NCI-H1105 (cell line): ENCODE data around the gene ZBTB7C.

Experiments
- DNase-seq: peaks from one replicate; lab custom pipeline; 2025; lab: John Stamatoyannopoulos, UW

ZBTB7C gene

DNA sequence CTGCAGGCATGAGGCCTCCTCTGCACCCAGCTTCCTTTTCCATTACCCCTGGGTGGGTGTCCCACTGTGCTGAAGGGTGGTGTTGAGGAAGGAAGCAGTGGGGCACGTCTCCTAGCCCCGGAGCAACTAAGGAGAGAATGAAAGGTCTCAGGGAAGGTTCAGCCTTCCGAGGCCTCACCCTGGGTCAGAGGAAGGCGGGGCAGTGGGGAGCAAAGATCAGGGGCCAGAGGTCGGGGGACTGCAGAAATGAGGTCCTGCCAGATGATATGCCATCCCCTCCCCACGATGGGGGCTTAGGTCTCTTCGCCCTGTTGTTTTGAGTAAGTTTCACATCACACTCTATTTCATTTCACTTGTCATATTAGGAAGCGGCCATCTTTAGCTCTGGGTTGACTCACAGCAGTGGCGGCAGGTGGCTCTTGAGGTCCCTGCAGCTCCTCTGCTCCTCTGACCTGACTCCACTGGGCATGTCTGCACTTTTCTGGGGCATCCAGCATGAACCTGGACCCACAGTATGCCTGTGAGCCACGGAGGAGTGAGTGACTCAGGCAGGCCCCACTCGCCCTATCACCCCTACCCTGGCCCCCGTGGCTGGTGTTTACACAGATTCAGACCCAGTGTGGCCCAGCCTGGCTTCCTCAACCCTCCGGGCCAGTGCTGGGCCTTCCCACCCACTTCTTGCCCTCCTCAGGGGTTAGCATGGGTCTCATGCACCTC is 325.0 kb downstream of the ZBTB7C start:
- no peak for DNase-seq

DNA sequence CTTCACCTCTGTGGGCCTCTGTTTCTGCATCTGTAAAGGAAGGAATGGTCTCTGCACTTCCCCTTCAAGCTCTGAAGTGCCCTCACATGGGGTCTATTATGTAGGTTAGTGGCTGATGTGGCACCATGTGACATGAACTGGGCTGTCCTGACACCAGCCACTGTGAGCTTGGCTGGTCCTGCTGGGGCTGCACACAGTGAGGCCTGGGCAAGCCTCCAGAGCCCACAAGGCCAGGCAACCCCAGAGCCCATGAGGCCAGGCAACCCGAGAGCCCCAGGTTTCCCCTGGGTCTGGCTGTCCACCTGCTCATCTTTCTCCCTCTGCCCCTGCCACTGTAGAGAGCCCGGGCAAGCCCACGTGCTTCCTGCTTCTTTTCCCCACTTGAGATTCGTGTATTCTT is 328.6 kb downstream of the ZBTB7C start:
- DNase-seq: no peak

DNA sequence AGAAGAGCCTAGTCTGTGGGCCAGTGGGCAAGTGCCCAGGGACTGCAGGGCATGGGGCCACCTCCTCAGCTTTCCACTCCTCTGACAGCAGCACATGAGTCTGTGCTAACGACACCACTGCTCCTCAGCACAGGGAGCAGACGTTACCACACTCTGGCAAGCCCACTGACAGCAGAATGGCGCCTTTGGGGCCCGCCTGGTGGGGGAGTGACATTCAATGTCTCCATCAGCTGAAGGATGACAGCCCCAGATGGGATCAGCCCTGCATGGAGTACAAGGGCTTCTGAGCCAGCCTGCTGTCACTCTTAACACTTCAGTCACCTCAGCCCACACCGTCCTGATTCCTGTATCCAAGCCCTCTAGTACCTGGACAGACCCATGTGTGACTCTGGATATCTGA is 329.3 kb downstream of the ZBTB7C start:
- no peak for DNase-seq

DNA sequence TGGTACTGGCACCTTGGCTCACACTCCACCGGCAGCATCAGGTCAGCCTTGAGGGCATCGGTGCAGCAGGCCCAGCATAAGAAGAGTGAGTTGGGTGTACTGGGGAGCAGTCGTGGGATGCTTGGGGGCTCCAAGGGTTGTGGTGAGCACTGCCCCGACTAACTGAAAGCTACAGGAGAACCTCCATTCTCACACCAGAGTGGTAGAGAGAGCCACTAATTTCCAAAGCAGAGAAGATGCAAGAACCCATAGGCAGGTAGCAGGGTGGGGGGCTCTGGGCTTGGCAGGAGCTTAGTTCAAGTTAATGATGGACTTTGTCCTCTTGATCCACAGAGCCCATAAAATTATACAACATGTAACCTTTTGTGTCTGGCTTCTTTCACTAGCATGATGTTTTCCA is 330.7 kb downstream of the ZBTB7C start:
- no peak for DNase-seq

DNA sequence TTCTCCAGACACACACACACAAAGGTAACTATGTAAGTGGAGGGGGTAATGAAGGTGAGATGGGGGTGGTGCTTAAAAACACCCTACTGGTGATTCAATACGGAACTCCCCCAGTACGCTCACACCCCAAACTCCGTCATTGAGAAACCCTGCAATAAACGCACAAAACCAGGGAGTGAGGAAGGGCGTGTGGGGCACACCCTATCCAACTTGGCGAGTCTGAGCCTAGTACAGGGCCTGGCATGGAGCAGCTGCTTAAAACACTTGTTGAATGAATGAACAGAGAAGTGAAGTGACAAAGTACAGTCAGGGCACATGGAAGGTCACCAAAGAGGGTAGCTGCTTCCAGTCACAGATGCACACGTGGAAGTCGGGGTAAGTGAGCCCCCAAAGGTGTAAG is 331.9 kb downstream of the ZBTB7C start:
- DNase-seq: no peak

DNA sequence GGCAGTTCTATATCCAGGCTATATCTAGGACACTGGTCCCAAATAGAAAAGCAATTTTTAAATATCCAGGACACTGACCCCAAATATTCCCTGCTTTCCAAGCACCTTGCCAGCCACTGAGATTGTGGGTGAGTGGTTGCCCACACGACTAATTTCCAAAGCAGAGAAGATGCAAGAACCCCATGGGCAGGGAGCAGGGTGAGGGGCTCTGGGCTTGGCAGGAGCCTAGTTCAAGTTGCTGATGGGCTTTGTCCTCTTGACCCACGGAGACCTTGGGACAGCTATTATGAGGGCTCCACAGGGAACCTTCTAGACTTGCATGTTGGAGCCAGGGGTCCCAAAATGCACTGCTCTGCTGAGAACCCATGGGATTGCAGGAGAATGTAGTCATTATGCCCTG is 332.7 kb downstream of the ZBTB7C start:
- DNase-seq: no peak

DNA sequence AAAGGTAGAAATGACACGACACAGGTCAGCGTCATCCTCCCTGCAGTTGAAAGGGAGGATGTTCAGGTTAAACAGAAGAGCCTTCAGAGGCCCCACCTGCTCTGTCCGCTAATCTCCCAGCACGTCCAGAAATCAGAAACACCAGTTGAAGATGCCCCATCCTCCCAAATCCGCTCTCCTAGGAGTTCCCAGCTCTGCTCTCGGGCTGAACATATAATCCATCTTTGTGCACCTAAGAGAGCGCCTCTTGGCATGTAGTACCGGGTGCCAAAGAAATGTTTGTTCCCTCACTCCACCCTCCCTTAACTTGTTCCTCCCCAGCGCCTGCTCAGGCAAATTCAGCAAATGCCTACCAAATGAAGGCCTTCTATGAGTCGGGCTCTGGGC is 333.5 kb downstream of the ZBTB7C start:
- no peak for DNase-seq

DNA sequence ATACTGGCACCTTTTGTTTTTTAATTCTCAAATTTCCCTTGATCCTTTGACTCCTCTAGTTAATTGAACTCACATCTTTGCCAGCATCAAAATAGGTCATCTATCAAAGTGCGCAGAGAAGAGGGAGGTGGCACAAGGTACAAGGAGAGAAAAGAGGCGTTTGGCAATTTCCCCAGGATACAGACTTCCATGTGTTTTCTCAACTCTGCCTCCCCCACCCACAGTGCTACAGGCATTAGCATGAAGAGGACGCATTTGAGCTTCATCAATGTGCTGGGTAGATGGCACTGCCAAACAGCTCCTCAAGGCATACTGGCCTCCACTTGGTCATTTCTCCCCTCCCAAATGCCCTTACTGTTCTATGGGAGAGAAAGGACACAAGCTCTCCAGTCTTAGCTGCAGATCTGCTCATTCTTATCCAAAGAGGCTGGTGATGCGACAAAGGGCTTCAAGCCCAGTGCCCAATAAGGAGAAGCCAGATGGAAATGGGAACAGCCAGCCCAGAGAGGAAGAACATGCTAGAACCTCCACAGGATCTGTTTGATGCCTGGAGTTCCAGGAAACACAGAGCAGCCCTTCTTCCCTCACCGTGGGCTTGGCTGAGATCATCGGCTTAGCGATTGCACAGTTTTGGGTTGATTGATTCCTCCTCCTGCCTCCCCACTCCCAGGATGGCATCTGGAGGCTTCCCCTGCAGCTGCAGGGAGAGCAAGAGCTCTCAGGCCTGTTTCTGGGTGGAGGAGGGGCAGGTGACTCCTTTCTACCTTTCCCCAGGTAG is 334.1 kb downstream of the ZBTB7C start:
- DNase-seq: no peak

DNA sequence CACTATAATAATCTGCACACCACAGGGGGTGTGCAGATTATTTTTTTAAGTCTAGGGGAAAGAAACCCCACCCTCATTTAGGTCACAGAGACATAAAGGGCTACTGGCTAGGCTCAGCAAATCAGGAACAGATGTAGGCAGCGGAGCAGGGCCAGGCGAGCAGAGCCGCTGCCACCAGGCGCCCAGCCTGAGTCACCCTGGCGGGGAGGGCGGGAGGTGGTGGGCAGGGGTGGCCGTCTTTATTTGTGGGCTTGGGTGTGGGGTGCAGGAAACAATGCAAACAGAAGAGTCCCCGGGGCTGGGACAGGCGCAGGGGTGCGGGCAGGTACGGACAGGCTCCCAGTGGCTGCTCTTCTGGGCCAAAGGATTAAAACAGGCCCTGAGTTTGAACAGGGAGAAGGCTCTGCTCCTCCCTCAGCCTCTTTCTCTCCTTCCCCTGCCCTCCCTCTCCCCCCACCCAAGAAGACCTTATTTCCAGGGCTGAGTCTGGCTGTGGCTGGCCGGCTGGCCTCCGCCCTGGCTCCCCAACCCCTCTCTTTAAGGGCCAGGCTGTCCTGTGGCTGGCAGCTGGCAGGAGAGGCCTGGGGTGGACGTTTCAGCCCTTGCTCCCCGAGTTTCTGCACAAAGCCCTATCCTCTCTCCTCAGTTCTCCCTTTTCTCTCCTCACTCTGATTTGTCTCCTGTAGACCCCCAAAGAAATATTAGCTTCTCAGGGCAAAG is 335.8 kb downstream of the ZBTB7C start:
- DNase-seq: no peak

DNA sequence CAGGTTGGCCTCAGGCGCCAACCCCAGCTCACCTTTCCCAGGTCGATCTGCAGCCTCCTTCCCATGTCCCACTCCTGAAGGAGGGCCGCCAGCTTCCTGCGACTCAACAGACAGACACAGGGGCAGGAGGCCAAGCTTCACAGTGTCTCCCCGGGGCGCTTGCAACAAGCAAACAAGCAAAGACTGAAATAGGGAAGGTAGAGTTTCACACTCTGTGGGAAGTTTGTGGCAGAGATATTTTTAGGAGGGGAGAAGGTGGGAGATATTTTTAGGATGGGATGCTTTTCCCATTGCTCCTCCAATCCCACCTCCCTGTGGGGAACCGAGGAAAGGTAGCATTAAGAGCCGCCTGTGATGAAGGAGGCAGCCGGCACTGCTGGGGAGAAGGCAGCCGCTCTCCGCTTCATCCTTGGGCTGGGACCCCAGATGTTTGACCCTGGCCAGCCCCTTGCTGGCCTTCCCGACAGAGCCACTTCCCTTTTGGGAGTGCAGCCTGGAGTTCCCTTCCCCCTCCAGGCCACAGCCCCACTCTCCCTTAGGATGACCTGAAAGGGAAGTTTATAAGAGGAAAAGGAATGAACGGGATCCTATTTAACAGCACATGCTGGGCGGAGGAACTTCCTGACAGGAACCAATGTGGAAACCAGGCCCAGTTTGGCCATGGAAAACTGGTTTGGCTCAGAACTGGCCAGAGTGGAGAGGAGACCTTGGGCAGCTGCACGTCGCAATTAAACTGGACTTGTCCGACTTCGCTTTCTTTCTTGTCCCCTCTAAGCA is 336.6 kb downstream of the ZBTB7C start:
- DNase-seq: no peak

DNA sequence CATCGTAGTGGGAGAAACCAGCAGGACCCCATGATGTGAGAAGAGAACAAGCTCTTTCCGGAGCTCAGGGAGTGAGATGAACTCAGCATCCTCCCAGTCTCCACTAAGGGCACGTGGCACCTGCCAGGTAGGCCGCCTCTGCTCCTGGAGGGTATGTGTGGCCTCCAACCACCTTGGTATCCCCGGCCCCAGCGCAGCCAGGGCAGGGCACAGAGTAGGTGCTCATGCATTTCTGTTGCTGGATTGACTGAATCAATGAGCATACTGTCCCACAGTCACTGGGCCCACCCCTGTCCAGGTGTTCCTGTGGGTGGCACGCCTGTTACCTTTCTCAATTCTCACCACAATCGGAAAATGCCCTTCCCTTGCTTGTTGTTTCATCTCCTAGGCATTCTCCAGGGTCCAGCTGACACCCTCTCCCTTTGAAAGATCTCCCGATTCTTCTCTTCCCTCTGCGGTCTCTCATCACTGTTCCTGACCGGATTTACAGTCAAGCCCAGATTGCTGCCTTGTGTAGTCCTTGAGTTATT is 340.2 kb downstream of the ZBTB7C start:
- no peak for DNase-seq

DNA sequence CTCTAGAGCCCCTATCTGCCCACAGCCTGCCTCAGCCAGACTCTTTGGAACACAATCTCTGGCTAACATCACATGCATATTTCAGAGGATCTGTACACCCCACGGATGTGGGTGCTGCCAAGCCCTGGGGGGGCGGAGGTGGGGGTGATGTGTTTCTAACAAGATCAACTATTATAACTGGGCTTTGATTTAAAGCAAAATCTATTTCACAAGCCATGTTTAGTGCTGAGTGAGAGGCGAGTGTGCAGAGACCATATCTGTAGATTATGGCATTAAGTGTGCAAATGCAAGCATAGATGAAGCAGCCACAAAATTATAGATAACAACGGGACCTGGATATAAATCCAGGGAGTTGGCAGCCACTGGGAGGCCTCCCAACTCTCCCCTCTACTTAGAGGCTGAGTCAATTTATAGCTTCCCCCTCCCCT is 342.9 kb downstream of the ZBTB7C start:
- no peak for DNase-seq

DNA sequence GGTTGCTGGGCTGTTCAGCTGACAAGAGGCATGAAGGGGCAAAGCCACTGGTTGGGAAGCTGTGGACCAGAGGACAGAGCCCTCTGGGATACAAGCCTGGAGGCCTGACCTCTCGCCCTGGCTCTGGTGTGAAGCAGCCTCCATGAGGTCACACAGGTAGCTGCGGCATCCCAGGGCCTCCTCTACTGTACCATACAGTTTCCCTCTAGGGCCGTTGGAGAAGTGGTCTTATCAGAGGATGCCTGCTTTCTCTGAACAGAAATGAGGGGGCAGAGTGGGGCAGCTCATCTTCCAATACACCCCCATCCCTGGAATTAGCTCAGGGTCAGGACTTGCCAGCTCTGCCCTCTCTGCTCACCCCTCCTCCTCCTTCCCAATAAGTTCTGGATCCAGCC is 343.6 kb downstream of the ZBTB7C start:
- DNase-seq: no peak

DNA sequence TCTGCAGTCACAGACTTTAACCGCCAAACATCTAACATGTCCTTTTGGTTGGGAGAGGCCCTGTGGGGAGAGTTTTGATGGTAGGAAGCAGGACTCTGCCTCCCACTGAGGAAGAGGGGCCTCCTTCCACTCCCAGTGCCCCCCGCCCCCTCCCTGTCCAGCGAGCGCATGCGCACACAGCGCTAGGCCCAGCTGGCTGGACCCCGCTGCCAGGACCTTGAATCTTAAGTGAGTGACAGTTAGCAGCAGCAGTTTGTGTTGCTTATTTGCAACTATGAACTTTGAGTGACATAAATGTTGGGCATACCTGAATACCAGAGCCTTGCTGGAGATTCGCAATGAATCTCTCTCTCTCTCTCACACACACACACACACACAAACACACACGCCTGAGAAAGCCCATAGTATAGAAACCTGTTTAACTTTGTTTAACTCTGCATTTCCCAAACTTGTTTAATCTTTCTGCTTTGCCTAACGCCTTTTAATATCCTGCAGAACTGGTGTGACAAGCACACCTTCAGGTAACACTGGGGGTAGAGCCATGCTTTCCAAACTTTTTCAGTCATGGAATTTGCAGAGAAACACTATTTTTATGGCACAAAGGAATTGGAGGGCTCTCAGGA is 344.1 kb downstream of the ZBTB7C start:
- DNase-seq: no peak

DNA sequence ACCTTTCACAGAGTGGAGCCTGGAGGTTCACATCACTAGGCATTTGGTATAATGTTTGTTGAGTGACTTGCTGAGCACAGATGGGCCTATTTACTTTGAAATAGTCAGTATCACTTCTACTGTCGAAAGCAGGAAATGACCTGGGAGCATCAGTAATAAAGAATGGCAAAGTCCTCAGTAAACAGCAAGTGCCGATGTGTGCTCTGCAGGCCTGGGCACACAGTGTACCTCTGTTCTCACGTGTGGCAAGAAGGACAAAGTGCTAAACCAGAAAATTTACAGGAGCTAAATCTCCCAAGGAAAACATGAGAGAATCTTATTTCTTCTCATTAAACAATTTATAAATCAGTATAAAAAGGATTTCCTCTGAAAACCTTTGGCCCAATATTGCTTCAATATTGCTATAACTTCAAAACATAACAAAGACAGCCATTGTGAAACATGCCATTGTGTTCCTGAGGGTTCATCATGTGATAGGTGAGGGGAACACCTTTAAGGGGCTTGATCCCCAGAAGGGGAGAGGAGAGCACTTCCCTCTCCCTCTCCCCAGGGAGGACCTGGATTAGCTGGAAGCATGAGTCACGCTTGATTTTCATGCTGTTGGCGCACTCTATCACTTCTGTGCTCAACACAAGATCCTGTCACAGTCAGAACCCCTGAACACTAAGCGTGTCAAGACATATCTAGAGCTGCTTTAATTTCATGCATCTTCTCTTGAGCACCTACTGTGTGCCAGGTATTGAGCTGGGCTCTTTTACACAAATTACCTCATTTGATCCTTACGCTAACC is 347.2 kb downstream of the ZBTB7C start:
- DNase-seq: no peak

DNA sequence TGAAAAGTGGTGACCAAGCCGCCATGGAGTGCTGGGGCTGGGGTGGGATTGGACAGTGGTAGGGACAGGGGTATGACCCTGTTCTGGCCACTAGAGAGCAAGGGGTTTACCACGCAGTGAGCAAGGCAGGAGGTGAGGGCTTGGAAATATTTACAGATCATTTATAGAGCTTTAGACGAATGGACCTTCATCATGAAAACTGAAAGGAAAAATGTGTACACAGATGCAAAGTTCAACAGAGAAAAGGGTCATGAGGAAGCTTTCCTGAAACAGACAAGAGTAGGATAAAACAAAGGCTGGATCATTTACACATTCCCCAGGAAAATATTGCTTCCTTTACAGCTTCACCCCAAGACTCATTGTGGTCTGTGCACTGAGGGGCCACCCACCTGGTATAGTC is 348.2 kb downstream of the ZBTB7C start:
- no peak for DNase-seq

DNA sequence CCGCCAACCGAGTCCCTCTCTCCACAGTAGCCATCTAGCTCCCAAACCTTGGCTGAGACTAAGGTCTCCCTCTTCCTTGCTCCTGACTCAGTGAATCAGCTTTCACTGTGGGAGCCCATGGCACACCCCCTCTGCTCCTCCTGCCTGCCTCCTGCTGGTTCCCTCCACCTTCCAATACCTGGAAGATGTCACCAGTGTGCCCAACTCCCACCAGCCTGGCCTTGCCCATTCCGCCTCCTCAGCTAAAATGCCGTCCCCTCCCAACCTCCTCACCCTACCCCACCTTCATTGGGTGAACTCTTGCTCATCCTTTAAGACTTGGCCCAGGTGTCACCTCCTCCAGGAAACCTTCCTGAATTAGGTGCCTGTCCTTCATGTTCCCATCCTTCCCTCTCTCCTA is 348.8 kb downstream of the ZBTB7C start:
- DNase-seq: no peak

DNA sequence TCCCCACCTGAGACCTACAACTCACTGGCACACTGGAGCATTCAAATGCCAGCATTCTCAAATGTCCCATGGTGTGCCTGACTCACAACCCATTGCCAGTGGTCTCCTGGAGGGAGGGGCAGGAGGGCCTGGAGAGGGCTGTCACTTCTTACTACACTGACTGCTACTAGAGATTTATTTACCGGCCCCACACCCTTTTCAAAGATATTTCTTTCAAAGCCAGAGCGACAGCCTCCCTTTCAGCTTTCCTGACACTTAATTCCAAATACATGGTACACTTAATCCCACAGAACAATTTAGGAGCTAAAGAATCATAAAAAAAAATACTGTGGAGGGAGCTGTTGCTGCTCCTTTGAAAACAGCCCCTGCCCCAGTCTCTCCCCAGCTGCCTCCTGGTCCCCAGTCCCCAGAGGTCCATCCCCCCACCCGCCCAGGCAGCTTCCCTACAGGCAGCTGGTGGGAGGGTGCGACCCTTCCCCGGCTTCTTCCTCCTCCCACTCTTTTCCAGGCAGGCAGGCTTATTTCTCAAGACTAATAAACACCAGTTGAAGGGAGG is 349.6 kb downstream of the ZBTB7C start:
- DNase-seq: no peak

DNA sequence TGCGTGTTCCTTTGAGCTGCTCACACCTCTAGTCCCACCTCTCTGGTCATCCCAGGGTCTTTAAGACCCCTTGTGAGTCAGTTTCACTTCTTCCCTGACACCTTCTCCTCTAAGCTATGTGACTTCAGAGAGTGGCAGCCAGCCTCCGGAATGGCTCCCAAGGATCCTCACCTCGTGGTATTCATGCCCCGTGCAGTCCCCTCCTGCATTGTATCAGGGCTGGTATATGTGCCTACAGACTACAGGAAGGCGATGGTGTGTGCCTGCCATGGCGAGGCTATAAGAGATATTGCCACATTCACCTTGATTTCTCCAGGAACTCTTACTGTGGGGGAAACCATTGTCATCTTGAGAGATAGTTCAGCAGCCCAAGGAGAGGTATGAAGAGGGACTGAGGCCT is 350.7 kb downstream of the ZBTB7C start:
- no peak for DNase-seq

DNA sequence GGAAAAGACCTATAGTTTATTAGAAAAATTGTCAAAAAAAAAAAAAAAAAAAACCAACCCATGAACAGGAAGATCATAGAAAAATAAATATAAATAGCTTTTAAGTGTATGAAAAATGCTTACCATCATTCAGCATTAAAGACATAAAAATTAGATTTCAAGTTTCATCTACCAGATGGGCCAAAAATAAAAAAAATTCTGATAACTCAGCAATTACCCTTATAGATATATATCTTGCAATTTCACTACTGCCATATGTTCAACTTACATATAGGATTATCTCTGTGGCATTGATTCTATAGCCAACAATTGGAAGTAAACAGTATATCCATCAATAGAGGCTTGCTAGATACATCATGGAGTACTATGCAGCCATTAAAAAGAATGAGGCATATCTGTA is 352.2 kb downstream of the ZBTB7C start:
- no peak for DNase-seq
